WERI-Rb-1 (cell line): ENCODE data around the gene ZNF385C.

Experiments
- DNase-seq: peaks from one replicate; pipeline ENCODE4 v3.0.0-alpha.2; 2020
- H3K27ac ChIP-seq: fragments of 250-450 bp; sonication (Bioruptor Pico); 2 replicates; pipeline ENCODE4 v1.5.1; 2020; ENCODE audit warnings: mild to moderate bottlenecking, moderate library complexity
- H3K27me3 ChIP-seq: fragments of 250-450 bp; sonication (Bioruptor Pico); 2 replicates; pipeline ENCODE4 v1.5.1; 2021; ENCODE audit warnings: mild to moderate bottlenecking, low read depth, moderate library complexity; ENCODE audit not compliant: insufficient read depth, severe bottlenecking
- H3K36me3 ChIP-seq: fragments of 250-450 bp; sonication (Bioruptor Pico); 2 replicates; pipeline ENCODE4 v1.5.1; 2020; ENCODE audit warnings: mild to moderate bottlenecking, moderate library complexity
- H3K4me3 ChIP-seq: 2 replicates; pipeline ENCODE4 v1.5.1; 2011; ENCODE audit warnings: low read depth, mild to moderate bottlenecking, control low read depth, low read length
- H3K9me3 ChIP-seq: fragments of 250-450 bp; sonication (Bioruptor Pico); 2 replicates; pipeline ENCODE4 v1.5.1; 2021; ENCODE audit warnings: mild to moderate bottlenecking, moderate library complexity; ENCODE audit not compliant: severe bottlenecking
- TF ChIP-seq, protein P1 (sequence below): IDR thresholded peaks from 2 replicates; pipeline ENCODE4 v1.5.1; 2011; ENCODE audit warnings: low read depth, mild to moderate bottlenecking, control low read depth, inconsistent platforms, low read length

The ZNF385C gene

DNA sequence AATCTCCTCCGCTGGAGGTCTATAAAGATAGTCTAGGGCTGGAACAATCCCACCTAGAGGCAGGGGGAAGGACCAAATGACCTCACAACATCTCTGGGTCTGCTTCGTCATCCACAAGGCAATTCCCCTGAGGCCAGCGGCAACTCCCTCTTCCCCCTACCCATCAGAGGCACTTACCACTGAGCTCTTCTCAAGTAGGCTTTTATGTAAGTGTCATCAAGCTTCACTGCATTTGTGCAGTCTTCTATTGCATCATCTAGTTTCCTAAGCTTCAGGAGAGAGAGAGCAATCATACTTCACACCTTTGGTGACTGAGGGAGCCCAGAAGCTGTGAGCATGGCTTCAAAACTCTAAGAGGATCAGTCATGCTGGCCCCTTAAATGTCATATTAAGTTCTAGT is 110.6 kb downstream of the ZNF385C start:
- H3K9me3 ChIP-seq: no peaks in the 10 kb centered on the region
- no peak for DNase-seq
- TF ChIP-seq, protein P1, sequence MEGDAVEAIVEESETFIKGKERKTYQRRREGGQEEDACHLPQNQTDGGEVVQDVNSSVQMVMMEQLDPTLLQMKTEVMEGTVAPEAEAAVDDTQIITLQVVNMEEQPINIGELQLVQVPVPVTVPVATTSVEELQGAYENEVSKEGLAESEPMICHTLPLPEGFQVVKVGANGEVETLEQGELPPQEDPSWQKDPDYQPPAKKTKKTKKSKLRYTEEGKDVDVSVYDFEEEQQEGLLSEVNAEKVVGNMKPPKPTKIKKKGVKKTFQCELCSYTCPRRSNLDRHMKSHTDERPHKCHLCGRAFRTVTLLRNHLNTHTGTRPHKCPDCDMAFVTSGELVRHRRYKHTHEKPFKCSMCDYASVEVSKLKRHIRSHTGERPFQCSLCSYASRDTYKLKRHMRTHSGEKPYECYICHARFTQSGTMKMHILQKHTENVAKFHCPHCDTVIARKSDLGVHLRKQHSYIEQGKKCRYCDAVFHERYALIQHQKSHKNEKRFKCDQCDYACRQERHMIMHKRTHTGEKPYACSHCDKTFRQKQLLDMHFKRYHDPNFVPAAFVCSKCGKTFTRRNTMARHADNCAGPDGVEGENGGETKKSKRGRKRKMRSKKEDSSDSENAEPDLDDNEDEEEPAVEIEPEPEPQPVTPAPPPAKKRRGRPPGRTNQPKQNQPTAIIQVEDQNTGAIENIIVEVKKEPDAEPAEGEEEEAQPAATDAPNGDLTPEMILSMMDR: no peak
- H3K27me3 ChIP-seq: no peaks in the 10 kb centered on the region
- H3K27ac ChIP-seq: peak overlapping the region; percentile 49
- H3K4me3 ChIP-seq: no peak overlapping the region
- peaks cover 93% of the 10 kb centered on the region for H3K36me3 ChIP-seq

DNA sequence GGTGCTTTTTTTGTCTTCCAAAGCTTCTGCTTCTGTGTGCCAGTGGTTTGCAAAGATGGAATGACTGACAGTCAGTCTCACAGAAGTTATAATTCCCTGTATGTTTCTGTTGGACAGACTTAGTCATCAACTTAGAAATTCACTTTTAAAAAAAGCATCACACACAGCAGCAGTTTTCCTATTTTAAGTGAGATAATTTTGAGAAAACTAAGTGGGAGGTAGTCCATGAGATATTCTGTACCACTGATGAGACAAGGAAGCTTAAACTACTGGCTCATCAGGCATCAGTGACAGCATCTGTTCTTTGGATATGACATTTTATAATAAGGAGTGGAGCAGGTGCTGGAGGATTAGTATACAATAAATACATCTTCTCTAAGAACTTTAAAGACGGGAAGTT is 111.6 kb downstream of the ZNF385C start:
- no peak for DNase-seq
- H3K36me3 ChIP-seq: peaks cover 93% of the 10 kb centered on the region
- H3K27ac ChIP-seq: peak overlapping the region; percentile 49; the same call in 1 of the 2 replicates
- H3K27me3 ChIP-seq: no peaks in the 10 kb centered on the region
- H3K4me3 ChIP-seq: no peak overlapping the region
- H3K9me3 ChIP-seq: no peaks in the 10 kb centered on the region
- TF ChIP-seq, protein P1: no peak

DNA sequence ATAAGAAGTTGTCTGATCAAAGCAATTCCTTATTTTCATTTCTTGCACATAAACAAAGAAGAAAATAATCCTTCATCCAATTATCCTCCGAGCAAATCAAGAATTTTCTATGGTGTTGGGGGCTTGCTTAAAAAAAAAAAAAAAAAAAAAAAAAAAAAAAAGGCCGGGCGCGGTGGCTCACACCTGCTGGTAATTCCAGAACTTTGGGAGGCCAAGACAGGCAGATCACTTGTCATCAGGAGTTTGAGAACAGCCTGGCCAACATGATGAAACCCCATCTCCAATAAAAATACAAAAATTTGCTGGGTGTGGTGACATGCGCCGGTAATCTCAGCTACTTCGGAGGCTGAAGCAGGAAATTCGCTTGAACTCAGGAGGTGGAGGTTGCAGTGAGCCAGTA is 112.4 kb downstream of the ZNF385C start:
- peaks cover 93% of the 10 kb centered on the region for H3K36me3 ChIP-seq
- no peaks in the 10 kb centered on the region for H3K27me3 ChIP-seq

DNA sequence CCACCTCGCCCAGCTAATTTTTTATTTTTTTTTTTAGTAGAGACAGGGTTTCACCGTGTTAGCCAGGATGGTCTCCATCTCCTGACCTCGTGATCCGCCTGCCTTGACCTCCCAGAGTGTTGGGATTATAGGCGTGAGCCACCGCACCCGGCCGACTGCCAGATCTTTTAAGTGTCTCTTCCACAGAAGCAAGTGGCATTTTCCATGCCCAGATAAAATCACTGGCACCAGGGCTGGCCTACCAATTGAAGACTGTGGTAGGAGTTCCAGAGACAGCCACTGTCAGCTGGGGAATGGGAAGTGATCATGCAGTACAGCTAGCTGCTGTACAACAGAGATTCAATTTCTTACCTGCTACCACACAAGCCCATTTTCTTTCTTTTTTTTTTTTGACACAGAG is 113.8 kb downstream of the ZNF385C start:
- Histone ChIP-seq H3K4me3 (no peak overlapping the region), H3K36me3 (peaks cover 93% of the 10 kb centered on the region), H3K27me3 (no peaks in the 10 kb centered on the region), H3K9me3 (no peaks in the 10 kb centered on the region), H3K27ac (peak overlapping the region; percentile 66)
- TF ChIP-seq, protein P1: no peak
- peak; percentile 34 for DNase-seq

More for the DNA sequence above, 112.4 kb downstream of the ZNF385C start:
- Histone ChIP-seq H3K27ac (no peak overlapping the region), H3K9me3 (no peaks in the 10 kb centered on the region), H3K4me3 (no peak overlapping the region)
- no peak for DNase-seq
- TF ChIP-seq, protein P1: no peak

DNA sequence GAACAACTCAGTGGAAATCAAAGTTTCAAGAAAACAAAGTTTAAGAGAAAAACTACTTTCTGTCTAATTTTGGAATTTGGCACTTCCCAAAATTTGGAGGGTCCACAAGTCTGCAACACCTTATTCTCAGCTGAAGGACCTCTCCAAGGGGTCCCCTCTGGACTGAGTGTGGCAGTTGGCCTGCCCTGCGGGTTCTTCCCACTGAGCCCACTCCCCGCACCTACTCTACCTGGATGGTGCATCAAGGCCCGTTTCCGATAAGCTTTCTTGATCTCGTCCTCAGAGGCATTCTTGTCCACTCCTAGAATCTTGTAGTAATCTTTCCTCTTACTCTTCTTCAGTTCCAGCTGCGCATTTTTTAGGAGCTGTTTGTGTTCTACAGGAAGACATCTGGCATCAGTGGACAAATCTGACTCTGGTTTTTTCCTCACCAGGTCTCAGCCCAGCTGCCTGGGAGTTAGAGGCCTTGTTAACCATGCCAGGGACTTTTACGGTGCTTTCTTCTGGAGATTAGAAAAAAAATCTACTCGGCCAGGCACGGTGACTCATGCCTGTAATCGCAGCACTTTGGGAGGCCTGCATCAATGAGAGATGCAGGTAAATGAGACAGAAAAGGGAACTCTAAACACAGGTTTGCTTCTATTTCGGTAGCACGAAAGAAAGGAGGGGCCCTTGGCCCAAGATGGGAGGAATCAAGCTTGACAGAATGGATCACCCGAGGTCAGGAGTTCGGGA is 116.1 kb downstream of the ZNF385C start:
- DNase-seq: no peak
- no peak overlapping the region for H3K4me3 ChIP-seq
- peaks cover 93% of the 10 kb centered on the region for H3K36me3 ChIP-seq

More for the DNA sequence above, 116.1 kb downstream of the ZNF385C start:
- TF ChIP-seq, protein P1: no peak
- Histone ChIP-seq H3K27ac (no peak overlapping the region), H3K27me3 (no peaks in the 10 kb centered on the region), H3K9me3 (no peaks in the 10 kb centered on the region)
